Measurements from ENCODE around the gene AGPAT3. TPM values are rescaled to one million over a fixed set of nuclear protein-coding genes. Genes with fewer than 3 reads are reported as not detected.
A peak's percentile ranks its signal among the peaks of the same experiment; 100 is the strongest.
"Not testable (repeated sequence)": the region's sequence is repeated elsewhere in the genome, so short reads cannot be mapped to it uniquely, and the experiment has no call there.

Gene AGPAT3
- polyA plus RNA-seq, 2 of the 4 experiments (the other 2 are of a cell fraction): 18.2 to 20.3 TPM

GRCh38 chr21:43822741-43823140 lies 42.3 kb upstream of the AGPAT3 start:
- CTCF ChIA-PET; H3K9me3 ChIP-seq; ATAC-seq; H3K4me3 ChIP-seq; H3K4me1 ChIP-seq; DNase-seq (ENCODE audit: low read depth in 1 of 2, low spot score in 1 of 2); FAIRE-seq; POLR2A ChIA-PET; H3K4me2 ChIP-seq; H3K27ac ChIP-seq: not testable (repeated sequence)
- WGBS (ENCODE audit: missing lambda C conversion rate): 88% methylated on average over 2 of the region's 5 CpGs

- Histone ChIP-seq H3K4me2 (no peak overlapping the region), H3K27ac (no peak overlapping the region), H3K9me3 (no peaks in the 10 kb centered on the region), H3K4me1 (peaks cover 5% of the 10 kb centered on the region; the same call in 1 of the 3 replicates), H3K4me3 (no peak overlapping the region)
- FAIRE-seq (no peak), DNase-seq (ENCODE audit: low read depth in 1 of 2, low spot score in 1 of 2) (peak in 1 of 2 experiments; percentile 9), ATAC-seq (peak in 1 of 2 experiments; percentile 35; a peak in 1 of 6 replicates)
- ChIA-PET POLR2A (no interaction called here), CTCF (interaction anchor here (0.9 to 1.5 kb wide), 5 partner anchors 8 to 35 kb away, joined by 3 to 5 read pairs (median 3); partner anchors contain the start of gene RRP1)
- WGBS (ENCODE audit: missing lambda C conversion rate): 80% methylated on average over 15 of the region's 17 CpGs
- no peak for TF ChIP-seq NR3C1 (IDR thresholded peaks at IDR 0.05)
- no peak for TF ChIP-seq FOSL2 (IDR thresholded peaks at IDR 0.05)
- TF ChIP-seq FOSL2 (CRISPR knock-in tag; IDR thresholded peaks at IDR 0.05): no peak
- TF ChIP-seq TFCP2L1 (CRISPR knock-in tag; IDR thresholded peaks at IDR 0.05): no peak
- TF ChIP-seq RAD21 (conservative IDR thresholded peaks at IDR 0.05 in 1 of 2, IDR thresholded peaks at IDR 0.05 in 1 of 2): no peak
- TF ChIP-seq E2F6 (IDR thresholded peaks at IDR 0.05; ENCODE audit: borderline replicate concordance, low read depth): no peak
- no peak for TF ChIP-seq CBX2 (IDR thresholded peaks at IDR 0.05; ENCODE audit: borderline replicate concordance, low read depth)
- no peak for TF ChIP-seq CTCF (IDR thresholded peaks at IDR 0.05)
- no peak for TF ChIP-seq PBX3 (IDR thresholded peaks at IDR 0.05)
- TF ChIP-seq SMC3 (IDR thresholded peaks at IDR 0.05): no peak
- no peak for TF ChIP-seq BHLHE40 (IDR thresholded peaks at IDR 0.05; ENCODE audit: low read depth, low read length)
- TF ChIP-seq PHF8 (IDR thresholded peaks at IDR 0.05; ENCODE audit: borderline replicate concordance, low read depth): no peak
- TF ChIP-seq FOXS1 (CRISPR knock-in tag; IDR thresholded peaks at IDR 0.05): no peak
- no peak for TF ChIP-seq ATOH8 (CRISPR knock-in tag; IDR thresholded peaks at IDR 0.05; ENCODE audit: low read depth)
- TF ChIP-seq ZFP36 (IDR thresholded peaks at IDR 0.05; ENCODE audit: borderline replicate concordance, partially characterized antibody): no peak
- no peak for TF ChIP-seq RCOR1 (IDR thresholded peaks at IDR 0.05; ENCODE audit: low read depth, low read length)
These were observed 40.4 kb upstream of the AGPAT3 start for GRCh38 chr21:43824333-43825241.
